ENCODE measurements around the gene LPAR6. TPM values are rescaled to one million over a fixed set of nuclear protein-coding genes. Genes with fewer than 3 reads are reported as not detected.

LPAR6 gene
- total RNA-seq, 3 donors from 2014 or later, result 23.7 to 44.2 (median 40.5) TPM

GRCh38 chr13:48436661-48437288, 23.9 kb upstream of the LPAR6 start:
- H3K4me3 ChIP-seq, result no peak overlapping the region
- no peak for DNase-seq (ENCODE audit: low spot score in 2 of 2)
- H3K27ac ChIP-seq, result peak overlapping the region; percentile 0 to 5
- no peaks in the 10 kb centered on the region for H3K4me1 ChIP-seq
- TF ChIP-seq CTCF (IDR thresholded peaks at IDR 0.05) (no peak), POLR2A (IDR thresholded peaks at IDR 0.05) (no peak), POLR2AphosphoS5 (IDR thresholded peaks at IDR 0.05) (no peak)
- intact Hi-C loops (cut with DNase I; ENCODE audit: low total_unique reads), result no loop called here
- H3K27me3 ChIP-seq, result no peaks in the 10 kb centered on the region
- no peaks in the 10 kb centered on the region for H3K36me3 ChIP-seq
- no peaks in the 10 kb centered on the region for H3K9me3 ChIP-seq

DNA sequence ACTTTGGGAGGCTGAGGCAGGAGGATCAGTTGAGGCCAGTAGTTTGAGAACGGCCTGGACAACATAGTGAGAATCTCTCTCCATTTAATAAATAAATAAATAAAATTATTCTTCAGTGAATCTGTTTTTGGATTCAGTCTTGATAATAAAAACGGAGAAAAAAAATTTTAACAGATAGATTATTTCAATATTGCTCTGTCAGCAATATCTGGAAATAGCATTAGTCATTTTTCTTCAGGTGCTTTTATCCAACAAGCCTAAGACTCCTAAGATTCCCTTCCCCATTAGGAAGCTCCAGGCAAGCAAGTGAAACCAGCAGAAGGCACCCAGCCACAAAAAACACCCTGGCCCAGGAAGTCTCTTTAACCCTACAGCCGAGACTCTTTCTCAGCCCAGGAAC, 21.3 kb upstream of the LPAR6 start:
- intact Hi-C loops (cut with DNase I; ENCODE audit: low total_unique reads), result no loop called here
- Histone ChIP-seq H3K4me1 (no peaks in the 10 kb centered on the region), H3K9me3 (no peaks in the 10 kb centered on the region), H3K27me3 (no peaks in the 10 kb centered on the region), H3K27ac (no peak overlapping the region), H3K4me3 (no peak overlapping the region), H3K36me3 (no peaks in the 10 kb centered on the region)
- no peak for DNase-seq (ENCODE audit: low spot score in 2 of 2)
- TF ChIP-seq POLR2A (IDR thresholded peaks at IDR 0.05) (no peak), POLR2AphosphoS5 (IDR thresholded peaks at IDR 0.05) (no peak), CTCF (IDR thresholded peaks at IDR 0.05) (no peak)

- Histone ChIP-seq H3K4me1 (no peaks in the 10 kb centered on the region), H3K4me3 (no peak overlapping the region), H3K27ac (peak overlapping the region; percentile 41 to 50), H3K9me3 (no peaks in the 10 kb centered on the region), H3K27me3 (no peaks in the 10 kb centered on the region), H3K36me3 (no peaks in the 10 kb centered on the region)
- intact Hi-C loops (cut with DNase I; ENCODE audit: low total_unique reads), result no loop called here
- TF ChIP-seq POLR2AphosphoS5 (IDR thresholded peaks at IDR 0.05), result no peak
- TF ChIP-seq POLR2A (IDR thresholded peaks at IDR 0.05), result no peak
- TF ChIP-seq CTCF (IDR thresholded peaks at IDR 0.05), result no peak
- no peak for DNase-seq (ENCODE audit: low spot score in 2 of 2)
Observed at GRCh38 chr13:48431987-48432615, 19.2 kb upstream of the LPAR6 start.

GRCh38 chr13:48431431-48431830, 18.5 kb upstream of the LPAR6 start:
- H3K4me1 ChIP-seq, result no peaks in the 10 kb centered on the region
- intact Hi-C loops (cut with DNase I; ENCODE audit: low total_unique reads), result no loop called here
- H3K9me3 ChIP-seq, result no peaks in the 10 kb centered on the region
- H3K36me3 ChIP-seq, result no peaks in the 10 kb centered on the region
- no peaks in the 10 kb centered on the region for H3K27me3 ChIP-seq
- TF ChIP-seq CTCF (IDR thresholded peaks at IDR 0.05), result no peak
- no peak for TF ChIP-seq POLR2AphosphoS5 (IDR thresholded peaks at IDR 0.05)
- TF ChIP-seq POLR2A (IDR thresholded peaks at IDR 0.05), result no peak
- no peak for DNase-seq (ENCODE audit: low spot score in 2 of 2)
- no peak overlapping the region for H3K4me3 ChIP-seq
- peak overlapping the region; percentile 41 to 50 for H3K27ac ChIP-seq

GRCh38 chr13:48429886-48430285, 17.0 kb upstream of the LPAR6 start:
- H3K9me3 ChIP-seq, result no peaks in the 10 kb centered on the region
- no peak for DNase-seq (ENCODE audit: low spot score in 2 of 2)
- intact Hi-C loops (cut with DNase I; ENCODE audit: low total_unique reads), result no loop called here
- H3K4me1 ChIP-seq, result no peaks in the 10 kb centered on the region
- H3K4me3 ChIP-seq, result no peak overlapping the region
- no peaks in the 10 kb centered on the region for H3K36me3 ChIP-seq
- no peak overlapping the region for H3K27ac ChIP-seq
- no peaks in the 10 kb centered on the region for H3K27me3 ChIP-seq
- TF ChIP-seq POLR2AphosphoS5 (IDR thresholded peaks at IDR 0.05), result no peak
- TF ChIP-seq CTCF (IDR thresholded peaks at IDR 0.05), result no peak
- TF ChIP-seq POLR2A (IDR thresholded peaks at IDR 0.05), result no peak
